Mucosa of descending colon (tissue), 3 donors: Measurements from ENCODE around the gene CNOT6. TPM values are rescaled to one million over a fixed set of nuclear protein-coding genes. Genes with fewer than 3 reads are reported as not detected.
"Not testable (repeated sequence)": the region's sequence is repeated elsewhere in the genome, so short reads cannot be mapped to it uniquely, and the experiment has no call there.

ENCODE experiments used
- ATAC-seq: fragments of 200-7000 bp; cut with Tn5 transposase; one replicate; pipeline ENCODE4 v1.9.1; 2020; ENCODE audit warnings: mild to moderate bottlenecking, moderate library complexity
- DNase-seq, 3 donors: peaks; one replicate each; pipeline ENCODE4 v3.0.0-alpha.2; 2020
- H3K36me3 ChIP-seq: fragments of 200-600 bp; one replicate; pipeline ENCODE4 v1.8.0; 2021; ENCODE audit warnings: low read depth, mild to moderate bottlenecking
- H3K4me1 ChIP-seq: fragments of 200-600 bp; one replicate; pipeline ENCODE4 v1.8.0; 2021; ENCODE audit warnings: low read depth, mild to moderate bottlenecking
- H3K4me3 ChIP-seq: fragments of 200-600 bp; one replicate; pipeline ENCODE4 v1.8.0; 2021; ENCODE audit warnings: mild to moderate bottlenecking
- H3K9me3 ChIP-seq: fragments of 200-600 bp; one replicate; pipeline ENCODE4 v1.8.0; 2021; ENCODE audit warnings: mild to moderate bottlenecking
- intact Hi-C, 2 donors: fragments of 100-400 bp; cut with DNase I in 1 of 2; cut with micrococcal nuclease in 1 of 2; formaldehyde crosslinking; loops; one replicate each; pipeline versions ENCODE4 v1.11.0 to v1.11.1; 2022; cut with DNase I, micrococcal nuclease
- total RNA-seq, 3 donors: library from RNA; stranded (reverse); fragmentation: NEBNext Ultra II Directional in 2 of 3; extraction: Animal tissue kit (Norgen Biotek cat#: 25700) in 2 of 3; gene quantifications; one replicate each; pipeline versions ENCODE4 v1.2.1 to v1.2.4, GENCODE V29; 2021 to 2023
- TF ChIP-seq, protein P1 (sequence below): fragments of 200-600 bp; IDR thresholded peaks from one replicate; pipeline ENCODE4 v1.8.0; 2022; ENCODE audit warnings: antibody characterized with exemption, mild to moderate bottlenecking
- donor health status: DM: no; HTN: no; CAD: no; lungs with moderate emphysema.
- donor health status: DM: no; HTN: no; CAD: no.
- donor health status: DM: no; HTN: yes; CAD: no.

The CNOT6 gene
- total RNA-seq, 3 donors from 2014 or later, result 20.9 to 33.7 (median 25.2) TPM

DNA sequence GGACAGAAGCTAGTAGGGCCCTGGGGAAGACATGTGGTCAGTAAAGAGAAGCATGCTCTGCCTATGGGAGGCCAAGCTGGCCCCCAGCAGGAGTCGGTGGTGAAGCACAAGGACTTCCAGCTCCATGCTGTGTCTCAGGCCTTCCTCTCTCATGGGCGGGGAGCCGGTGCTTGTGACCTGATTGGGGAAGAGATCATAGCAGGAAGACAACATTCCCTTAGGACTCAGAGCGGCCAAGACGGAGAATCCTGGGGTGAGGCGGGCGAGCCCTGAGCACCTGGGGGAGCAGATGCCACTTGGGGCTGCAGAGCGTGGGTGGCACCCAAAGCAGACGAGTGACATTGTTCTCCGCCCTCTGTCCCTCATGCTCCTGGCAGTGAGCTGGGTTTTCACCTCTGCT lies 33.3 kb upstream of the CNOT6 start:
- TF ChIP-seq, protein P1, sequence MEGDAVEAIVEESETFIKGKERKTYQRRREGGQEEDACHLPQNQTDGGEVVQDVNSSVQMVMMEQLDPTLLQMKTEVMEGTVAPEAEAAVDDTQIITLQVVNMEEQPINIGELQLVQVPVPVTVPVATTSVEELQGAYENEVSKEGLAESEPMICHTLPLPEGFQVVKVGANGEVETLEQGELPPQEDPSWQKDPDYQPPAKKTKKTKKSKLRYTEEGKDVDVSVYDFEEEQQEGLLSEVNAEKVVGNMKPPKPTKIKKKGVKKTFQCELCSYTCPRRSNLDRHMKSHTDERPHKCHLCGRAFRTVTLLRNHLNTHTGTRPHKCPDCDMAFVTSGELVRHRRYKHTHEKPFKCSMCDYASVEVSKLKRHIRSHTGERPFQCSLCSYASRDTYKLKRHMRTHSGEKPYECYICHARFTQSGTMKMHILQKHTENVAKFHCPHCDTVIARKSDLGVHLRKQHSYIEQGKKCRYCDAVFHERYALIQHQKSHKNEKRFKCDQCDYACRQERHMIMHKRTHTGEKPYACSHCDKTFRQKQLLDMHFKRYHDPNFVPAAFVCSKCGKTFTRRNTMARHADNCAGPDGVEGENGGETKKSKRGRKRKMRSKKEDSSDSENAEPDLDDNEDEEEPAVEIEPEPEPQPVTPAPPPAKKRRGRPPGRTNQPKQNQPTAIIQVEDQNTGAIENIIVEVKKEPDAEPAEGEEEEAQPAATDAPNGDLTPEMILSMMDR, result no peak
- Histone ChIP-seq H3K4me3 (no peak overlapping the region), H3K4me1 (peaks cover 6% of the 10 kb centered on the region), H3K9me3 (no peaks in the 10 kb centered on the region), H3K36me3 (no peaks in the 10 kb centered on the region)
- no peak for DNase-seq
- intact Hi-C loops, result loop anchor here in 1 of 2 donors (10.0 kb wide), 1 partner anchor 166 kb away; the partner anchor contains the start of gene MAPK9
- no peak for ATAC-seq

DNA sequence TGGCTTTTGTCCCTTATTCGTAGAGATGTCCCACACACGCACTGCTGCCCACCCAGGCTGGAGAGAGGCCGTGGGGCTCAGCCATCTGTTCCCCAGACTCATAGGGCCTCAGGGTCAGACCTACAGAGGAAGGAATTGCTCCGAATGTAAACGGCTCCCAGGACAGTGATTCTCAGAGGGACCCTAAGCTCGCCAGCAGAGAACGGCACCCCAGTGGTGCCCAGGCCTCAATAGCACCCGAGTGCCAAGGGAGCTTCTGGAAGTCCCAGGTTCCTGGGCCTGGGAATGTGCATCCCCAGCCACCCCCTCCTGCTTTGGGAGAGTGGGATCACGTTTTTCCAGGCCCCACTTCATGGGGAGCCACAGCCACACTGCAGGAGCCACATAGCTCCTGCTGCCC lies 32.9 kb upstream of the CNOT6 start:
- intact Hi-C loops, result loop anchor here in 1 of 2 donors (10.0 kb wide), 1 partner anchor 167 kb away; the partner anchor contains the start of gene MAPK9
- H3K4me3 ChIP-seq, result no peak overlapping the region
- TF ChIP-seq, protein P1, result no peak
- no peak for DNase-seq
- no peak for ATAC-seq
- H3K9me3 ChIP-seq, result no peaks in the 10 kb centered on the region
- no peaks in the 10 kb centered on the region for H3K36me3 ChIP-seq
- H3K4me1 ChIP-seq, result peaks cover 3% of the 10 kb centered on the region

DNA sequence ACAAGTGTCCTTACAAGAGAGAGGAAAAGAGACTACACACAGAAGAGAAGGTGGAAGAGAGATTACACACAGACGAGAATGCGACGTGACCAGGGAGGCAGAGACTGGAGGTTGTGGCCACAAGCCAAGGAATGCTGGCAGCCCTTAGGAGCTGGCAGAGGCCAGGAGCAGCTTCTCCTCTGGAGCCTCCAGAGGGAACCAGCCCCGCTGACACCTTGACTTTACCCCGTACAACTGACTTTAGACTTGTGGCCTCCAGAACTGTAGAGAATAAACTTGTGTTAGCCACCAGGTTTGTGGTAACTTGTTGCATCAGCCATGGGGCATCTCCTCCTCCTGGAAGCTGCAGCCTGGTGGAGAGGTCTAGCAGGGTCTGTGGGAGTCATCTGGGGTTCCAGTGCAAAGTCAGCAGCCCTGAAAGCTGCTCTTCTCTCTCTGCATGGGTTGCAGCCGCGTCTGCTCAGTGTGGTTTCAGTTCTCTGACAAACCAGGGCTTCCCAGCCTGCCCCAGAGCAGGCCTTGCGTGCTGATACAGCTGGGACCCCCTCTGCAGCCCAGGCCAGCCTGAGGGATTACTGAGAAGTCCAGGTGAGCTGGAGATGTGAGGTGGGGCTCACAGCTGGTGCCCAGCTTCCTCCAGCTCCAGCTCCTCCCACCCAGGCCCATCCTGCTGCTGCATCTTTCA lies 30.8 kb upstream of the CNOT6 start:
- TF ChIP-seq, protein P1, result no peak
- DNase-seq (no peak), ATAC-seq (no peak)
- intact Hi-C loops, result loop anchor here in 1 of 2 donors (10.0 kb wide), 1 partner anchor 169 kb away; the partner anchor contains the start of gene MAPK9
- Histone ChIP-seq H3K4me1 (peaks cover 11% of the 10 kb centered on the region), H3K9me3 (no peaks in the 10 kb centered on the region), H3K4me3 (no peak overlapping the region), H3K36me3 (no peaks in the 10 kb centered on the region)

DNA sequence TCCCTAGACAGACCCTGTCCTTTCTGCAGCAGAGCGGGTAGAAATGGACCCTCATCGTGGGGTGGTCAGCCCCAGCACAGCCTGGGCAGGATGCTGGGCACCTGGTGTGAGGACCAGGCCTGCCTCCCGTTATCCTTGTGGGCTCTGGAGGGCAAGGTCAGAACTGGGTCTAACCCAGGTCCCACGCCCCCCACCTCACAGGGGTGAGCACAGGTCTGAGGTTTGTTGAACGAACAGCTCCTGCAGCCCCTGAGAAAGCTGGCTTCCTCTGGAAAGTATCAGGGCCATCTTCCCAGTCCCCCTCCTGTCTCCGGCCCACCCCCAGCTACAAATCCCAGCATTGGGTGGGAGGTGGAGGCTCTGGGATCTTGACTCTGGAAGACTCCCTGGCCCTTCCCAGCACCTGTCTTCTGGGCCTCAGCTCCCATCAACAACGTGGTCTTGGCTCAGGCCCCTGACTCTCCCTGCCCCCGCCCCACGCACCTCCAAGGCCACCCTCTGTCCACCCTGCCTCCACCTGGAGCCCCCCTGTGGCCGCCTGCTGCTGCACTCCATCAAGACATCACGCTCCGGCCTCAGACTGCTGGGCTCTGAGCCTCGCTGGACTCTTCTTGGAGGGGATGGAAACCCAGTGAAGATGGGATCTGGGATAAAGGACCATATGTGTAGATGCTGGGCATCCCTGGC lies 30.1 kb upstream of the CNOT6 start:
- intact Hi-C loops, result loop anchor here in 1 of 2 donors (10.0 kb wide), 1 partner anchor 169 kb away; the partner anchor contains the start of gene MAPK9
- no peaks in the 10 kb centered on the region for H3K9me3 ChIP-seq
- TF ChIP-seq, protein P1, result no peak
- DNase-seq, result no peak
- H3K36me3 ChIP-seq, result no peaks in the 10 kb centered on the region
- ATAC-seq, result no peak
- no peak overlapping the region for H3K4me3 ChIP-seq
- peaks cover 11% of the 10 kb centered on the region for H3K4me1 ChIP-seq

DNA sequence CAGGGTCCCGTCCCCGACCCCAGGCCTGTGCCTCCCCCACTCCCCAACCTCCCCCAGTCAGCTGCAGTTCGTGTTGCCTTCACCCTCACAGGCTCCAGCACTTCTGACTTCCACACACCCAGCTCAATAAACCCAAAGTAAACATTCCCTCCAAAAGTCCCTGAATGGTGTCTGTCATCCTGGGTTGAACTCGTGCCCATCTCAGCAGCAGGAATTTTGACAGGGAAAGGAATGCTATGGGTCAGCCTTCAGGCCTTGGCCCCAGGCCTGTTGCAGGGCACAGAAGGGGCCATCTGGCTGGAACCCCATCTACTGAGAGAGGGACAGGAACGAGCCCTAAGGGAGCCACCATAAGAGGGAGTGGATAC lies 29.6 kb upstream of the CNOT6 start:
- Histone ChIP-seq H3K9me3 (no peaks in the 10 kb centered on the region), H3K36me3 (no peaks in the 10 kb centered on the region), H3K4me3 (no peak overlapping the region), H3K4me1 (peaks cover 11% of the 10 kb centered on the region)
- no peak for DNase-seq
- peak; percentile 57 for ATAC-seq
- TF ChIP-seq, protein P1, result no peak
- intact Hi-C loops, result loop anchor here in 1 of 2 donors (10.0 kb wide), 1 partner anchor 170 kb away; the partner anchor contains the start of gene MAPK9

DNA sequence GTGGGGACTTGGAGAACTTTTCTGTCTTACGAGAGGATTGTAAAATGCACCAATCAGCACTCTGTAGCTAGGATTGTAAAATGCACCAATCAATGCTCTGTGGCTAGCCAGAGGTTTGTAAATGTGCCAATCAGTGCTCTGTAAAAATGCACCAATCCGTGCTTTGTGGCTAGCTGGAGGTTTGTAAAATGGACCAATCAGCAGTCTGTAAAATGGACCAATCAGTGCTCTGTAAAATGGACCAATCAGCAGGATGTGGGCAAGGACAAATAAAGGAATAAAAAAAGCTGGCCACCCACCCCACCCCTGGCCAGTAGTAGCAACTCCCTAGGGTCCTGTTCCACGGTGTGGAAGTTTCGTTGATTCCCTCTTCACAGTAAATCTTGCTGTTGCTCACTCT lies 29.1 kb upstream of the CNOT6 start:
- H3K4me1 ChIP-seq, result peaks cover 11% of the 10 kb centered on the region
- H3K9me3 ChIP-seq, ATAC-seq, DNase-seq, H3K4me3 ChIP-seq, H3K36me3 ChIP-seq: not testable (repeated sequence)
- intact Hi-C loops, result loop anchor here in 1 of 2 donors (10.0 kb wide), 1 partner anchor 170 kb away; the partner anchor contains the start of gene MAPK9
